HG02884 (cell line): ENCODE results near the gene NR0B2.
"Not testable (repeated sequence)": the region's sequence is repeated elsewhere in the genome, so short reads cannot be mapped to it uniquely, and the experiment has no call there.

ENCODE experiments used
- ATAC-seq: cut with Tn5 transposase; IDR thresholded peaks from one replicate; pipeline ENCODE4 v1.9.1; 2021; ENCODE audit warnings: mild to moderate bottlenecking, moderate library complexity; ENCODE audit not compliant: unreplicated experiment

The NR0B2 gene

GRCh38 chr1:26913754-26914619 lies at the start of gene NR0B2:
Gene NR0B2, minus strand, starts transcription at chr1:26913975. Its CDS starts 35 bp downstream, at chr1:26913940.
- no peak for ATAC-seq

GRCh38 chr1:26961826-26962225 lies 48.1 kb upstream of the NR0B2 start:
- no peak for ATAC-seq

- ATAC-seq: no peak
Measured at GRCh38 chr1:26960625-26960966, 46.8 kb upstream of the NR0B2 start.

GRCh38 chr1:26959722-26960624 lies 46.2 kb upstream of the NR0B2 start, which contains the start of gene KDF1:
Gene KDF1, minus strand, starts transcription at chr1:26960468. Its CDS starts 8,088 bp downstream, at chr1:26952380.
- ATAC-seq: no peak

GRCh38 chr1:26959270-26959669 lies 45.5 kb upstream of the NR0B2 start:
- ATAC-seq: no peak

GRCh38 chr1:26957306-26957705 lies 43.5 kb upstream of the NR0B2 start:
- ATAC-seq: no peak

- no peak for ATAC-seq
Measured at GRCh38 chr1:26956321-26956720, 42.5 kb upstream of the NR0B2 start.

GRCh38 chr1:26953374-26953773 lies 39.6 kb upstream of the NR0B2 start:
- no peak for ATAC-seq

- ATAC-seq: no peak
Measured at GRCh38 chr1:26951821-26952497, 38.2 kb upstream of the NR0B2 start.

- no peak for ATAC-seq
Measured at GRCh38 chr1:26951216-26951615, 37.4 kb upstream of the NR0B2 start.

GRCh38 chr1:26950602-26951001 lies 36.8 kb upstream of the NR0B2 start:
- ATAC-seq: no peak

- ATAC-seq: no peak
Measured at GRCh38 chr1:26949926-26950319, 36.1 kb upstream of the NR0B2 start.

GRCh38 chr1:26949266-26949925 lies 35.6 kb upstream of the NR0B2 start:
- no peak for ATAC-seq

- ATAC-seq: not testable (repeated sequence)
Measured at GRCh38 chr1:26948725-26949057, 34.9 kb upstream of the NR0B2 start.

GRCh38 chr1:26946270-26946669 lies 32.5 kb upstream of the NR0B2 start:
- ATAC-seq: no peak

- ATAC-seq: no peak
Measured at GRCh38 chr1:26945728-26946127, 32.0 kb upstream of the NR0B2 start.

- no peak for ATAC-seq
Measured at GRCh38 chr1:26945138-26945537, 31.4 kb upstream of the NR0B2 start.

- ATAC-seq: no peak
Measured at GRCh38 chr1:26942656-26943055, 28.9 kb upstream of the NR0B2 start.

GRCh38 chr1:26941311-26941710 lies 27.5 kb upstream of the NR0B2 start:
- ATAC-seq: no peak

- ATAC-seq: no peak
Measured at GRCh38 chr1:26938659-26939025, 24.9 kb upstream of the NR0B2 start.
